Thyroid gland (tissue), 4 donors: Measurements from ENCODE around the gene MAP4K1. TPM values are rescaled to one million over a fixed set of nuclear protein-coding genes. Genes with fewer than 3 reads are reported as not detected.

Source experiments
- DNase-seq, 2 donors: peaks; one replicate each; pipeline ENCODE4 v3.0.0-alpha.2; 2019
- H3K27ac ChIP-seq, 3 donors: fragments of 200-600 bp; sonication (generic); 1 replicate in 2 of 3; 2 replicates in 1 of 3; pipeline ENCODE4 v1.5.1; 2016 to 2019; ENCODE audit warnings: mild to moderate bottlenecking in 1 of 3, moderate library complexity in 1 of 3
- H3K27me3 ChIP-seq: fragments of 200-600 bp; sonication (generic); one replicate; pipeline ENCODE4 v1.5.1; 2019
- H3K36me3 ChIP-seq, 2 donors: fragments of 200-600 bp; sonication (generic); one replicate each; pipeline ENCODE4 v1.5.1; 2016 to 2019
- H3K4me1 ChIP-seq, 2 donors: fragments of 200-600 bp; sonication (generic); one replicate each; pipeline ENCODE4 v1.5.1; 2017 to 2019
- H3K4me3 ChIP-seq, 3 donors: fragments of 200-600 bp; sonication (generic); replicated peaks in 1 of 3; 1 replicate in 2 of 3; 2 replicates in 1 of 3; pipeline ENCODE4 v1.5.1; 2016; ENCODE audit warnings: mild to moderate bottlenecking in 1 of 3
- H3K9me3 ChIP-seq: fragments of 200-600 bp; sonication (generic); one replicate; pipeline ENCODE4 v1.5.1; 2017
- CTCF ChIP-seq, 6 experiments: fragments of 200-600 bp in 3 of 6; fragments of 450-650 bp in 3 of 6; sonication (generic) in 3 of 6; IDR thresholded peaks; one replicate each; pipeline ENCODE4 v1.5.1; 2016 to 2019; ENCODE audit warnings: antibody characterized with exemption in 6 of 6, mild to moderate bottlenecking in 2 of 6, inconsistent platforms in 1 of 6, moderate library complexity in 1 of 6
- POLR2A ChIP-seq, 2 donors: fragments of 450-650 bp; IDR thresholded peaks; one replicate each; pipeline ENCODE4 v1.6.1; 2017; ENCODE audit warnings: antibody characterized with exemption in 2 of 2, mild to moderate bottlenecking in 2 of 2, moderate library complexity in 1 of 2
- WGBS, 2 donors: methylation state at CpG; one replicate each; pipeline ENCODE4 v1.1.5; 2017; 5-methylcytosine and 5-hydroxymethylcytosine counted together
- intact Hi-C: fragments of 100-400 bp; cut with DNase I; formaldehyde crosslinking; loops from one replicate; pipeline ENCODE4 v1.15.1; 2023
- total RNA-seq, 4 donors: library from RNA; depleted of rRNA; stranded (reverse); fragments of >200 nt; gene quantifications; one replicate each; pipeline ENCODE4 v1.2.3, GENCODE V29; 2016

The MAP4K1 gene
- total RNA-seq, 4 donors from 2014 or later, result 0.83 to 9.7 (median 2.2) TPM

GRCh38 chr19:38564981-38565690 lies 52.6 kb downstream of the MAP4K1 start:
- intact Hi-C loops, result no loop called here
- DNase-seq, result peak in 1 of 2 donors; percentile 11
- Histone ChIP-seq H3K9me3 (no peaks in the 10 kb centered on the region), H3K36me3 (no peaks in the 10 kb centered on the region), H3K4me1 (peaks cover 1 to 6% of the 10 kb centered on the region in 2 donors), H3K27ac (no peak overlapping the region), H3K27me3 (no peaks in the 10 kb centered on the region), H3K4me3 (no peak overlapping the region)
- TF ChIP-seq CTCF (IDR thresholded peaks at IDR 0.05) (no peak), POLR2A (IDR thresholded peaks at IDR 0.05) (no peak)
- 5 to 19% methylated on average over 25 to 31 of the region's 111 CpGs for WGBS, 2 donors

GRCh38 chr19:38563475-38563874 lies 54.3 kb downstream of the MAP4K1 start:
- DNase-seq, result no peak
- no peaks in the 10 kb centered on the region for H3K36me3 ChIP-seq
- TF ChIP-seq CTCF (IDR thresholded peaks at IDR 0.05) (no peak), POLR2A (IDR thresholded peaks at IDR 0.05) (no peak)
- no peaks in the 10 kb centered on the region for H3K9me3 ChIP-seq
- H3K27ac ChIP-seq, result no peak overlapping the region
- intact Hi-C loops, result no loop called here
- WGBS, 2 donors, result 96 to 98% methylated on average over 6 to 9 of the region's 9 CpGs
- no peak overlapping the region for H3K4me3 ChIP-seq
- peaks cover 8 to 9% of the 10 kb centered on the region in 2 donors for H3K4me1 ChIP-seq
- H3K27me3 ChIP-seq, result no peaks in the 10 kb centered on the region

- no peak overlapping the region for H3K27ac ChIP-seq
Observed at GRCh38 chr19:38562096-38562495, 55.7 kb downstream of the MAP4K1 start.

GRCh38 chr19:38561658-38562057 lies 56.1 kb downstream of the MAP4K1 start:
- no peaks in the 10 kb centered on the region for H3K9me3 ChIP-seq
- no peak overlapping the region for H3K4me3 ChIP-seq
- no peak for DNase-seq
- H3K27ac ChIP-seq, result no peak overlapping the region
- WGBS, 2 donors, result 93 to 94% methylated on average over 11 of the region's 11 CpGs
- no peaks in the 10 kb centered on the region for H3K27me3 ChIP-seq
- TF ChIP-seq CTCF (IDR thresholded peaks at IDR 0.05), result no peak
- no peak for TF ChIP-seq POLR2A (IDR thresholded peaks at IDR 0.05)
- H3K36me3 ChIP-seq, result no peaks in the 10 kb centered on the region
- peaks cover 8 to 9% of the 10 kb centered on the region in 2 donors for H3K4me1 ChIP-seq
- intact Hi-C loops, result no loop called here

More at GRCh38 chr19:38562096-38562495, 55.7 kb downstream of the MAP4K1 start:
- peaks cover 8 to 9% of the 10 kb centered on the region in 2 donors for H3K4me1 ChIP-seq
- no peak overlapping the region for H3K4me3 ChIP-seq
- no peak for DNase-seq
- no peaks in the 10 kb centered on the region for H3K27me3 ChIP-seq
- no peaks in the 10 kb centered on the region for H3K9me3 ChIP-seq
- 72 to 75% methylated on average over 6 of the region's 6 CpGs for WGBS, 2 donors
- intact Hi-C loops, result no loop called here
- TF ChIP-seq CTCF (IDR thresholded peaks at IDR 0.05), result no peak
- TF ChIP-seq POLR2A (IDR thresholded peaks at IDR 0.05), result no peak
- H3K36me3 ChIP-seq, result no peaks in the 10 kb centered on the region

GRCh38 chr19:38561053-38561606 lies 56.6 kb downstream of the MAP4K1 start:
- H3K27ac ChIP-seq, result no peak overlapping the region
- intact Hi-C loops, result no loop called here
- 92 to 96% methylated on average over 40 to 42 of the region's 42 CpGs for WGBS, 2 donors

More at GRCh38 chr19:38561053-38561606, 56.6 kb downstream of the MAP4K1 start:
- H3K4me3 ChIP-seq, result no peak overlapping the region
- H3K4me1 ChIP-seq, result peaks cover 8 to 9% of the 10 kb centered on the region in 2 donors
- H3K9me3 ChIP-seq, result no peaks in the 10 kb centered on the region
- H3K36me3 ChIP-seq, result no peaks in the 10 kb centered on the region
- H3K27me3 ChIP-seq, result no peaks in the 10 kb centered on the region
- no peak for DNase-seq
- no peak for TF ChIP-seq CTCF (IDR thresholded peaks at IDR 0.05)
- no peak for TF ChIP-seq POLR2A (IDR thresholded peaks at IDR 0.05)
